Panc1 (cell line): ENCODE measurements around the gene ERI2. TPM values are rescaled to one million over a fixed set of nuclear protein-coding genes. Genes with fewer than 3 reads are reported as not detected.

Experiments
- ATAC-seq: fragments of 200-7000 bp; cut with Tn5 transposase; 2 replicates; pipeline ENCODE4 v1.9.1; 2020; ENCODE audit warnings: mild to moderate bottlenecking, moderate library complexity
- BruUV-seq: library from RNA; stranded (reverse); fragments of 400-500 nt; replicated peaks from 2 replicates; lab custom pipeline; 2021; lab: Mats Ljungman, UMichigan
- CTCF ChIA-PET: fragments of 300-600 bp; sonication (Branson Sonifier 250); formaldehyde crosslinking; loops from one replicate; lab custom pipeline; 2022; ENCODE audit warnings: antibody characterized with exemption; lab: Charles Lee
- POLR2A ChIA-PET: fragments of 300-600 bp; sonication (Branson Sonifier 250); formaldehyde crosslinking; loops from one replicate; lab custom pipeline; 2022; ENCODE audit warnings: antibody characterized with exemption; lab: Charles Lee
- DNase-seq: peaks from one replicate; pipeline ENCODE4 v3.0.0-alpha.2; 2010; ENCODE audit warnings: low read depth, low spot score
- H3K27ac ChIP-seq: 2 replicates; pipeline ENCODE4 v1.5.1; 2011; ENCODE audit warnings: mild to moderate bottlenecking, low read length, inconsistent platforms
- H3K27me3 ChIP-seq: fragments of 200-500 bp; sonication (Bioruptor generic); 2 replicates; pipeline ENCODE4 v1.6.0; 2014; ENCODE audit warnings: low read length, inconsistent platforms; ENCODE audit not compliant: control insufficient read depth, insufficient read depth
- H3K36me3 ChIP-seq: fragments of 200-500 bp; sonication (Bioruptor generic); 2 replicates; pipeline ENCODE4 v1.5.1; 2014; ENCODE audit warnings: inconsistent platforms, mild to moderate bottlenecking, low read length, moderate library complexity; ENCODE audit not compliant: control insufficient read depth, insufficient read depth
- H3K4me1 ChIP-seq: 2 replicates; pipeline ENCODE4 v1.5.1; 2011; ENCODE audit warnings: inconsistent platforms, mild to moderate bottlenecking, low read length, moderate library complexity; ENCODE audit not compliant: control insufficient read depth, insufficient read depth
- H3K4me3 ChIP-seq, 2 experiments: 2 replicates each; pipeline ENCODE4 v1.5.1; 2011 to 2012; ENCODE audit warnings: low read depth in 2 of 2, low read length in 2 of 2, mild to moderate bottlenecking in 2 of 2, inconsistent platforms in 1 of 2, moderate library complexity in 1 of 2
- H3K9me3 ChIP-seq: fragments of 200-500 bp; sonication (Bioruptor generic); 2 replicates; pipeline ENCODE4 v1.5.1; 2014; ENCODE audit warnings: low read depth, mild to moderate bottlenecking, inconsistent platforms, low read length, moderate library complexity; ENCODE audit not compliant: control insufficient read depth, insufficient read depth
- CTCF ChIP-seq: fragments of 450-650 bp; IDR thresholded peaks from 2 replicates; pipeline ENCODE4 v1.5.1; 2017; ENCODE audit warnings: mild to moderate bottlenecking
- POLR2AphosphoS5 ChIP-seq: IDR thresholded peaks from 2 replicates; pipeline ENCODE4 v1.6.1; 2012; ENCODE audit warnings: mild to moderate bottlenecking, low read depth, low read length, moderate library complexity
- REST ChIP-seq, 2 experiments: IDR thresholded peaks; 2 replicates each; pipeline ENCODE4 v1.6.1; 2011 to 2012; ENCODE audit warnings: low read depth in 2 of 2, control low read depth in 1 of 2, low read length in 1 of 2, mild to moderate bottlenecking in 1 of 2, moderate library complexity in 1 of 2; ENCODE audit not compliant: insufficient read depth in 1 of 2
- SIN3A ChIP-seq: IDR thresholded peaks from 2 replicates; pipeline ENCODE4 v1.6.1; 2012; ENCODE audit warnings: low read depth, mild to moderate bottlenecking, low read length, moderate library complexity, borderline replicate concordance; ENCODE audit not compliant: insufficient read depth
- TCF7L2 ChIP-seq: IDR thresholded peaks from 2 replicates; pipeline ENCODE4 v1.6.1; 2011; ENCODE audit warnings: mild to moderate bottlenecking, low read depth, low read length, inconsistent platforms
- in situ Hi-C: cut with HindIII; loops from 2 replicates; pipeline ENCODE4 v1.10.0; 2016; ENCODE audit warnings: low sequenced_read_pairs, low pct_unique_long_range_greater_than_20kb
- intact Hi-C: fragments of 100-400 bp; cut with micrococcal nuclease; formaldehyde crosslinking; loops from one replicate; pipeline ENCODE4 v1.10.0; 2022; ENCODE audit not compliant: unreplicated experiment
- total RNA-seq: library from RNA; stranded (reverse); gene quantifications from one replicate; pipeline ENCODE4 v1.2.1, GENCODE V29; 2021; ENCODE audit not compliant: unreplicated experiment

Gene ERI2
- total RNA-seq, 1 experiment from 2014 or later = 20.4 TPM

- in situ Hi-C loops = no loop called here
- CTCF ChIA-PET = no interaction called here
These were observed 17.1 kb downstream of the ERI2 start for GRCh38 chr16:20789130-20789529.

GRCh38 chr16:20784204-20784603, 22.1 kb downstream of the ERI2 start:
- no peak overlapping the region for H3K27ac ChIP-seq
- ChIA-PET CTCF (no interaction called here), POLR2A (no interaction called here)
- no peak for DNase-seq
- no peak for ATAC-seq
- TF ChIP-seq POLR2AphosphoS5 (no peak), SIN3A (no peak), TCF7L2 (no peak), REST (IDR thresholded peaks at IDR 0.05; ENCODE audit: insufficient read depth in 1 of 2, low read depth in 2 of 2, low read length in 1 of 2) (no peak), CTCF (no peak)
- H3K4me3 ChIP-seq = no peak overlapping the region
- H3K36me3 ChIP-seq = no peaks in the 10 kb centered on the region
- no peaks in the 10 kb centered on the region for H3K9me3 ChIP-seq
- BruUV-seq = no TSS peak
- no peaks in the 10 kb centered on the region; the same call in 1 of the 2 replicates for H3K27me3 ChIP-seq
- intact Hi-C loops = no loop called here
- H3K4me1 ChIP-seq = no peaks in the 10 kb centered on the region
- in situ Hi-C loops = no loop called here

More at GRCh38 chr16:20789130-20789529, 17.1 kb downstream of the ERI2 start:
- H3K9me3 ChIP-seq = no peaks in the 10 kb centered on the region
- TF ChIP-seq REST (IDR thresholded peaks at IDR 0.05; ENCODE audit: insufficient read depth in 1 of 2, low read depth in 2 of 2, low read length in 1 of 2) (no peak), SIN3A (no peak), POLR2AphosphoS5 (no peak), CTCF (no peak), TCF7L2 (no peak)
- no peaks in the 10 kb centered on the region for H3K4me1 ChIP-seq
- intact Hi-C loops = no loop called here
- H3K4me3 ChIP-seq = no peak overlapping the region
- H3K27ac ChIP-seq = no peak overlapping the region
- no peaks in the 10 kb centered on the region for H3K36me3 ChIP-seq
- H3K27me3 ChIP-seq = no peaks in the 10 kb centered on the region; the same call in 1 of the 2 replicates
- POLR2A ChIA-PET = no interaction called here
- no peak for DNase-seq
- BruUV-seq = no TSS peak
- ATAC-seq = no peak
